GM18507 (cell line): Measurements from ENCODE around the gene SIPA1L3.

ENCODE experiments used
- DNase-seq: peaks from one replicate; pipeline ENCODE4 v3.0.0; 2011; ENCODE audit warnings: low read depth; ENCODE audit not compliant: insufficient read length; ENCODE audit errors: extremely low spot score
- FAIRE-seq: peaks from 2 replicates; lab custom pipeline; 2011; peaks lifted over from hg19 to GRCh38; lab: Jason Lieb, UNC

SIPA1L3 gene

GRCh38 chr19:38078302-38078930 is 171.4 kb downstream of the SIPA1L3 start:
- DNase-seq (no peak), FAIRE-seq (no peak)

DNA sequence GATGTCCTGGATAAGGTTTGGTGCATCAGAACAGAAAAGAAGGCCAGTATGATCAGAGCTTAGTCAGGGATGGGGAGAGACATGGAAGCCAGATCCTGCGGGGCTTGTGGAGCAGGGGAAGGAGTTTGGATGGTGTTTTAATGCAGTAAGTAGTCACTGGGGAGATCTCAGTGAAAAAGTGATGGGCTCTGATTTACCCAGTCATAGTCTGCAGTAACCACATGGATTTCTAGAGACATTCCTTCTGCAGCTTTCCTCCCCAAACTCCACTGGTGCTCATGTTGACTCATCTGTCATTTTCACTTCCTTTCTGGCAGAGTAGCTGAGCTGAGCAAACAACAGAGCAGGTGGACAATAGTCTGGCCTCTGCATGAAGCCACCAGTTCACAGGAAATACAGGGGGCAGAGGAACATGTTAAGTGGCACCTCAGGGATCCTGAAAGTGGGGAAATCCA is 172.9 kb downstream of the SIPA1L3 start:
- FAIRE-seq, result peak; percentile 97
- DNase-seq, result peak; percentile 55

DNA sequence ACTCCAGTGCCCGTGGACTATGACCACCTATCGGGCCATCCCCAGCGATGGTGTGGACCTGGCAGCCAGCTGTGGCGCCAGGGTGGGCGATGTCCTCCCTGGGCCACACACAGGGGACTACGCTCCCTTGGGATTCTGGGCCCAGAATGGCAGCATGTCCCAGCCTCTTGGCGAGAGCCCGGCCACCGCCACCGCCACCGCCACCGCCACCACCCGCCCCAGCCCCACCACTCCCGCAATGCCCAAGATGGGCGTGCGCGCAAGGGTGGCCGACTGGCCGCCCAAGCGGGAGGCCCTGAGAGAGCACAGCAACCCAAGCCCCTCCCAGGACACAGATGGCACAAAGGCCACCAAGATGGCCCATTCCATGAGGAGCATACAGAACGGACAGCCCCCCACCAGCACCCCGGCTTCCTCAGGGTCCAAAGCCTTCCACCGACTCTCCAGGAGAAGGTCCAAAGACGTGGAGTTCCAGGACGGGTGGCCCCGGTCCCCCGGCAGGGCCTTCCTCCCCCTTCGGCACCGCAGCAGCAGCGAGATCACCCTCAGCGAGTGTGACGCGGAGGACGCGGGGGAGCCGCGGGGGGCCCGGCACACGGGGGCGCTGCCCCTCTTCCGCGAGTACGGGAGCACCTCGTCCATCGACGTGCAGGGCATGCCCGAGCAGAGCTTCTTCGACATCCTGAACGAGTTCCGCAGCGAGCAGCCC is 174.7 kb downstream of the SIPA1L3 start:
- DNase-seq, result no peak
- FAIRE-seq, result no peak

- DNase-seq, result no peak
- FAIRE-seq, result no peak
Observed at GRCh38 chr19:38082256-38083118, 175.5 kb downstream of the SIPA1L3 start.

DNA sequence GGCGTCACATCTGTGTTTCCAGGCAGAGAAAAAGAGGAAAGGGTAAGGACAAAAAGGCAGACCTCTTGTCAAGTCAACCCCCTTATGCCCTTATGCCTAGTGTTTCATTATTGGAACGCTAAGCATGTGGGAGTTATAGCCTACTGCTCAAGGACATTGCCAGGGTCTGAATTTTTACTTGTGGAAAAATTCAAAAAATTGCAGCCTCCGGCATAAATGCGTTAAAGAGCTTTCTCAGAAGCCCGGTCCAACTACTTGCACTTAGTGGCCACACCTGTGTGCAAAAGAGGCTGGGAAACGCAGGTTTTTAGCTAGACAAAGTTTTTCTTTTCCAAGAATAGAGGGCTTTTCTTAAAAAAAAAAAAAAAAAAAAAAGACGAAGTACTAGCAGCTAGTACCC is 177.2 kb downstream of the SIPA1L3 start:
- DNase-seq (no peak), FAIRE-seq (no peak)

DNA sequence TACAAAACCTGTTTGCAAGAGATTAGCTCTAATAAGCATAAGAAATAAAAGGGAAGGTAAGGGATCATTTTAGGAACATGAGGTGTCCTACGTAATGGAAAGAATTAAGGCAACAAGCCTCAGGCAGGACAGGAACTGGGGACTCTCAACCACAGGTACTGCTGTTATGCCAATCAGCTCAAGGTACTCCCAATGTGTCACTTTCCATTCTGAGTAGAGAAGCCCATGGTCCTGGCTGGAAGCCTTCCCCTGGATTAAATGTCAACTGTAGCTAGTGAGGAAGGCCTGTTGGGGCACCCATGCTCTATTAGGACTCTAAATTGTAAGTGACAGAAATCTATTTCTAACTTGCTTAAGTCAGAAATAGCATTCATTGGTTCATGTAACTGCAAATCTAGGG is 182.4 kb downstream of the SIPA1L3 start:
- no peak for FAIRE-seq
- DNase-seq, result no peak

GRCh38 chr19:38093154-38093553 is 186.1 kb downstream of the SIPA1L3 start:
- FAIRE-seq, result no peak

GRCh38 chr19:38093587-38093986 is 186.6 kb downstream of the SIPA1L3 start:
- no peak for FAIRE-seq
- DNase-seq, result no peak

More at GRCh38 chr19:38093154-38093553, 186.1 kb downstream of the SIPA1L3 start:
- DNase-seq, result no peak

- DNase-seq (no peak), FAIRE-seq (peak; percentile 51)
Observed at GRCh38 chr19:38095411-38096308, 188.7 kb downstream of the SIPA1L3 start.

DNA sequence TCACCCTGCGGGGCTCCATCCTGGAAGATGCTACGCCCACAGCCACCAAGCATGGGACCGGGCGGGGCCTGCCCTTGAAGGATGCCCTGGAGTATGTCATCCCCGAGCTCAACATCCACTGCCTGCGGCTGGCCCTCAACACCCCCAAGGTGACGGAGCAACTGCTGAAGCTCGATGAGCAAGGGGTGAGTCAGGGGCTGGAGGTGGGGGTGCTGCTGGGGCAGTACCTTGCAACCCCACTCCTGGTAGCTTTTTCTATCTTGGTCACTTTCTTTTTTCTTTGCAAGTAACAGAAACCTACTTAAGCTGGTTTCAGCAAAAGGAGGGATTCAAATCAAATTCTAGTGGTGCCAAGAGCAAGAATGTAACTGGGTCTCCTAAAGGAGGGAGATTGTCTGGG is 193.0 kb downstream of the SIPA1L3 start:
- DNase-seq (no peak), FAIRE-seq (no peak)

DNA sequence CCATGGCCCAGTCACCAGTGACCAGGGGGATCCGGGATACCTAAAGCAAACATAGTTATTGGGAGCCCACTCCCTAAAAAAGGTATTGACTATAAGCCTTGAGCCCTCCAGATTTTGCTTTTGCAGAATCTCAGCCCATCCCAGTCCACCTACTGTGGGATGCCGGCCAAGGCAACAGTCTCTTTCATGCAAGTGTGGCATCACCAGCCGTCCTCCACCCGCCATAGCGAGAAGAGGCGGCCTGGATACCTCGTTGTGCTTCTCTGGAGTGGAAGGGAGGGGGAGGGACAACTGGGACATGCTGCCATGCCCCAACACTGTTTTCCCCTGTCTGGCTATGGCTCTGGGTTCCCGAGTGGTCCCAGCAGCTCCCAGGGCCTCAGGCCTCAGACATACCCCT is 193.6 kb downstream of the SIPA1L3 start:
- FAIRE-seq, result no peak
- no peak for DNase-seq

DNA sequence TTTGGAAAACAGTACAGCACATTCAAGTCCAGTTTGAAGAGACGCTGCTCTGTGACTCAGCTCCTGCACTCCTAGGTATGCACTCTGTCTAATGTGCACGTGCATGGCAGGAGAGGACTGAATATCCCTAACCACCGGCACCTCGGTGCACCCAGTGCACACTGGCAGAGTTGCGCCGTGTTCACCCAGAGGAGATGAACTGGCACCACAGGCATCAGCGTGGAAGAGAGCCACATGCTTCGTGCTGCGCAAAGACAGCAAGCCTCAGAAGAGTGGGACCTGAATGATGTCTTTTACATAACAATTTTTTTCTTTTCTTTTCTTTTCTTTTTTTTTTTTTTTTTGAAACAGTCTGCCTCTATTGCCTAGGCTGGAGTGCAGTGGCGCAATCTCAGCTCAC is 194.7 kb downstream of the SIPA1L3 start:
- FAIRE-seq (no peak), DNase-seq (no peak)

- DNase-seq (no peak), FAIRE-seq (no peak)
Observed at GRCh38 chr19:38105574-38105973, 198.6 kb downstream of the SIPA1L3 start.

DNA sequence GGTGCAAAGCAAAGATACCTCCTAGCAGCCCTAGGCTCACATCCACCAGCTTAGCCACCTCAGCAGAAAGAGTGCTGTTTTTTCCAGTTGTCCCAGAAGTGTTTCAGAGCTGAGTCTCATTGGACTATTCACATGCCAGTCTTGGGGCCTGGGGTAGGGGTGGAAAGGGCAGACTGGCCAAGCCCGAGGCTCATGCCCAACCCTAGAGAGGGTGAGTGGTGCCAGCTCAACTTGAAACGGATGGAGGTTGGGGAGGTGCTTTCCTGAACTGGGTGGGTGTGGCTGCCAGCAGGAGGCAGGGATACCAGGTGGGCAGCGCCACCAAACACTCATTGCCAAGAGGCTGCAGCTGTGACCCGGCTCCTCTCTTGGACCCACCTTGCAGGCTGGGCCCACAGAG is 200.1 kb downstream of the SIPA1L3 start:
- FAIRE-seq (no peak), DNase-seq (no peak)

GRCh38 chr19:38111898-38112297 is 204.9 kb downstream of the SIPA1L3 start:
- no peak for FAIRE-seq
- DNase-seq, result no peak

- DNase-seq (no peak), FAIRE-seq (no peak)
Observed at GRCh38 chr19:38114651-38115050, 207.6 kb downstream of the SIPA1L3 start.

GRCh38 chr19:38115271-38115802 is 208.3 kb downstream of the SIPA1L3 start:
- DNase-seq (no peak), FAIRE-seq (no peak)

DNA sequence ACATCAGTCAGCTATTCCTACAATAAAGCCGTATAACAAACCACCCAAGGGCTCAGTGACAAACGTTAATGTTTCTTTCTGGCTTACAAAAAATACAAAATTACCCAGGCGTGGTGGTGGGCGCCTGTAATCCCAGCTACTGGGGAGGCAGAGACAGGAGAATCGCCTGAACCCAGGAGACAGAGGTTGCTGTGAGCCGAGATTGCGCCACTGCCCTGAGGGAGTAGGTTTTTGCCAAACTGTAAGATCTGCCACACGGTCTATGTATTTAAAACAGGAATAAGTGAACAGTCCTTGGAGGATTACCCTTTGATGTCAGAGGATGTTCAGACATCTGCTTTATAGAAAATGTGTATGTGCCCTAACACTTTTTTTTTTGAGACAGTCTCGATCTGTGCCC is 211.2 kb downstream of the SIPA1L3 start:
- FAIRE-seq, result no peak
- no peak for DNase-seq

DNA sequence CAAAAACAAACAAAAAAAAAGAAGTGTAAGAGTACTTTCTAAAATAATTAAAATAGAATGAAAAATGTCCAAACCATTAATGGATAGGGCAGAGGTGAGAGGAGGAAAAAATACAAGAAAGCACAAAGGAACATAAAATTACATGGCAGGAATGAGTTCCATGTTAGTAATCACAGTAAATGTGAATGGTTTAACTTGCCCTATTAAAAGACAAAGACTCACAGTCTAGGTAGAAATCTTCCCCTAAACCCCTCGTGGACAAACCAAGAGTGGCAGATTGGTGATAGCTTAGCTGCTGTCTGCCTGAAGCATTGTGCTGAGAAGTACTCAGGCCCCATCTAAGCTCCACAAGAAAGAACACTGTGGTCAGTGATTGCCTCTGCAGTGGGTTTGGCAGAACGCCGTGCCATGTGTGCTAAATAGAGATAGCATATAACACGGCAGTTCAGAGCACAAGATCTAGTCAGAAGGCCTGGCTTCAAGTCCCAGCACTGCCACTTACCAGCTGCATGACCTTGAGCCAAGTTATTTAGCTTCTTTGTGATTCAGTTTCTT is 213.5 kb downstream of the SIPA1L3 start:
- DNase-seq, result no peak

More for the DNA sequence above, 213.5 kb downstream of the SIPA1L3 start:
- FAIRE-seq, result no peak
